Cardiac septum (tissue), 1 donor: Measurements from ENCODE around the gene SRP68. TPM values are rescaled to one million over a fixed set of nuclear protein-coding genes. Genes with fewer than 3 reads are reported as not detected.

Source experiments
- DNase-seq: peaks from one replicate; pipeline ENCODE4 v3.0.0-alpha.2; 2020; ENCODE audit warnings: low spot score
- intact Hi-C: fragments of 100-400 bp; cut with DNase I; formaldehyde crosslinking; loops from one replicate; pipeline ENCODE4 v1.14.0; 2022
- total RNA-seq: library from RNA; stranded (reverse); fragmentation: NEBNext Ultra II Directional; extraction: Animal tissue kit (Norgen Biotek cat#: 25700); gene quantifications from one replicate; pipeline ENCODE4 v1.2.1, GENCODE V29; 2021
- donor health status: DM: no; HTN: no; CAD: no.

Gene SRP68
- total RNA-seq, 1 donor from 2014 or later, result 53.9 TPM

- intact Hi-C loops, result no loop called here
- DNase-seq, result no peak
These were observed 45.6 kb downstream of the SRP68 start for GRCh38 chr17:76026714-76027158.

- no peak for DNase-seq
- intact Hi-C loops, result no loop called here
These were observed 47.0 kb downstream of the SRP68 start for GRCh38 chr17:76025294-76025693.

- intact Hi-C loops, result no loop called here
- no peak for DNase-seq
These were observed 48.0 kb downstream of the SRP68 start for GRCh38 chr17:76024353-76024752.

- DNase-seq, result no peak
- intact Hi-C loops, result no loop called here
These were observed 48.4 kb downstream of the SRP68 start for GRCh38 chr17:76023900-76024237.

GRCh38 chr17:76022973-76023899 is 49.1 kb downstream of the SRP68 start:
- intact Hi-C loops, result no loop called here
- DNase-seq, result no peak

GRCh38 chr17:76022285-76022684 is 50.0 kb downstream of the SRP68 start:
- DNase-seq, result no peak
- intact Hi-C loops, result no loop called here

GRCh38 chr17:76019833-76020467 is 52.4 kb downstream of the SRP68 start:
- DNase-seq, result no peak
- intact Hi-C loops, result no loop called here

GRCh38 chr17:76018801-76019200 is 53.5 kb downstream of the SRP68 start:
- intact Hi-C loops, result no loop called here
- no peak for DNase-seq

- no peak for DNase-seq
- intact Hi-C loops, result no loop called here
These were observed 54.0 kb downstream of the SRP68 start for GRCh38 chr17:76018340-76018680.

GRCh38 chr17:76017481-76018339 is 54.6 kb downstream of the SRP68 start:
- intact Hi-C loops, result no loop called here
- DNase-seq, result no peak

GRCh38 chr17:76014925-76015261 is 57.4 kb downstream of the SRP68 start:
- DNase-seq, result no peak
- intact Hi-C loops, result loop anchor here (5.0 kb wide), 1 partner anchor 262 kb away; no protein-coding TSS in a partner anchor

GRCh38 chr17:76014100-76014924 is 58.0 kb downstream of the SRP68 start:
- peak; percentile 85 for DNase-seq
- intact Hi-C loops, result loop anchor here (5.0 kb wide), 1 partner anchor 263 kb away; no protein-coding TSS in a partner anchor

GRCh38 chr17:76013377-76013932 is 58.9 kb downstream of the SRP68 start:
- intact Hi-C loops, result loop anchor here (5.0 kb wide), 1 partner anchor 264 kb away; no protein-coding TSS in a partner anchor
- DNase-seq, result no peak

- no peak for DNase-seq
- intact Hi-C loops, result loop anchor here (5.0 kb wide), 1 partner anchor 265 kb away; no protein-coding TSS in a partner anchor
These were observed 60.4 kb downstream of the SRP68 start for GRCh38 chr17:76011951-76012350.

- intact Hi-C loops, result loop anchor here (5.0 kb wide), 1 partner anchor 267 kb away; no protein-coding TSS in a partner anchor
- DNase-seq, result no peak
These were observed 62.2 kb downstream of the SRP68 start for GRCh38 chr17:76009969-76010661.

GRCh38 chr17:76009447-76009846 is 62.9 kb downstream of the SRP68 start:
- intact Hi-C loops, result no loop called here

GRCh38 chr17:76008630-76009425 is 63.5 kb downstream of the SRP68 start:
- DNase-seq, result no peak
- intact Hi-C loops, result no loop called here

More at GRCh38 chr17:76009447-76009846, 62.9 kb downstream of the SRP68 start:
- no peak for DNase-seq
